ENCODE measurements around the gene GMDS. TPM values are rescaled to one million over a fixed set of nuclear protein-coding genes. Genes with fewer than 3 reads are reported as not detected.

Gene GMDS
- total RNA-seq, 1 experiment from 2014 or later, result 27.6 TPM

GRCh38 chr6:1605004-1605892, 640.2 kb downstream of the GMDS start:
- no peak overlapping the region for H3K23ac ChIP-seq (ENCODE audit: insufficient read length, low read depth, low read length)
- no peak overlapping the region for H3K9ac ChIP-seq (ENCODE audit: extremely low read depth, insufficient read length, low read length)
- no peak for TF ChIP-seq CTCF (conservative IDR thresholded peaks at IDR 0.05)
- H3K27me3 ChIP-seq (ENCODE audit: insufficient read depth, low read length), result peaks cover 59% of the 10 kb centered on the region
- no peak overlapping the region for H3K4ac ChIP-seq (ENCODE audit: low read depth, low read length)
- Mint-ChIP-seq H3K4me1 (peaks cover 33 to 39% of the 10 kb centered on the region in 2 experiments), H3K4me3 (peak overlapping the region; percentile 24 to 73; a peak in 4 of 5 replicates), H3K27ac (no peak overlapping the region), H3K27me3 (ENCODE audit: low read depth) (peaks cover 86% of the 10 kb centered on the region), H3K36me3 (ENCODE audit: insufficient read depth in 1 of 3, low read depth in 3 of 3) (no peaks in the 10 kb centered on the region), H3K9me3 (no peaks in the 10 kb centered on the region; a peak in 2 of 5 replicates)
- H2BK5ac ChIP-seq (ENCODE audit: insufficient read length, low read length), result no peak overlapping the region
- no peak overlapping the region for H2AFZ ChIP-seq (ENCODE audit: low read length)
- no peak overlapping the region for H3T11ph ChIP-seq (ENCODE audit: low read length)
- no peaks in the 10 kb centered on the region for H4K20me1 ChIP-seq (ENCODE audit: control insufficient read depth, insufficient read depth, insufficient read length)
- no peaks in the 10 kb centered on the region for H3K9me3 ChIP-seq (ENCODE audit: control insufficient read depth, low read depth, low read length)
- no peak overlapping the region for H2AK5ac ChIP-seq (ENCODE audit: insufficient read length, low read length)
- H4K91ac ChIP-seq (ENCODE audit: insufficient read length, low read depth, low read length), result no peak overlapping the region
- no peak overlapping the region for H3K27ac ChIP-seq (ENCODE audit: insufficient read length, low read depth, low read length)
- no peak overlapping the region for H2BK15ac ChIP-seq (ENCODE audit: low read depth, low read length)
- no peaks in the 10 kb centered on the region for H3K79me2 ChIP-seq (ENCODE audit: insufficient read depth, low read length)
- DNase-seq, result no peak
- no peak overlapping the region for H2BK20ac ChIP-seq (ENCODE audit: low read depth, low read length, poor library complexity, severe bottlenecking)
- H3K4me1 ChIP-seq (ENCODE audit: insufficient read depth, low read length), result no peaks in the 10 kb centered on the region; the same call in 1 of the 2 replicates
- H4K5ac ChIP-seq (ENCODE audit: insufficient read length, low read depth, low read length), result no peak overlapping the region
- H3K56ac ChIP-seq (ENCODE audit: insufficient read length, low read depth, low read length), result no peak overlapping the region
- no peak overlapping the region for H2BK12ac ChIP-seq (ENCODE audit: insufficient read length, low read depth, low read length)
- WGBS (ENCODE audit: extremely low coverage, insufficient read length, low lambda C conversion rate), result no CpG with 5 or more reads among the region's 65 CpGs
- peaks cover 24% of the 10 kb centered on the region for H3K23me2 ChIP-seq (ENCODE audit: insufficient read length, low read depth, low read length, poor library complexity, severe bottlenecking)
- H4K8ac ChIP-seq (replicated peaks; ENCODE audit: insufficient read length, low read depth, low read length), result no peak overlapping the region
- no peak overlapping the region for H3K18ac ChIP-seq (ENCODE audit: insufficient read length, low read depth, low read length)
- H3K79me1 ChIP-seq (ENCODE audit: insufficient read depth, low read depth, low read length, poor library complexity, severe bottlenecking), result no peaks in the 10 kb centered on the region
- H2BK120ac ChIP-seq (ENCODE audit: low read depth, low read length, poor library complexity, severe bottlenecking), result no peak overlapping the region
- peak overlapping the region; percentile 44 for H3K4me2 ChIP-seq (ENCODE audit: insufficient read depth, insufficient read length, low read length)
- no peak overlapping the region for H3K14ac ChIP-seq (ENCODE audit: insufficient read depth, low read length)
